ENCODE data around the gene PSAT1. TPM values are rescaled to one million over a fixed set of nuclear protein-coding genes. Genes with fewer than 3 reads are reported as not detected.
A peak's percentile ranks its signal among the peaks of the same experiment; 100 is the strongest.

PSAT1 gene
- total RNA-seq, 1 donor: 175 TPM

DNA sequence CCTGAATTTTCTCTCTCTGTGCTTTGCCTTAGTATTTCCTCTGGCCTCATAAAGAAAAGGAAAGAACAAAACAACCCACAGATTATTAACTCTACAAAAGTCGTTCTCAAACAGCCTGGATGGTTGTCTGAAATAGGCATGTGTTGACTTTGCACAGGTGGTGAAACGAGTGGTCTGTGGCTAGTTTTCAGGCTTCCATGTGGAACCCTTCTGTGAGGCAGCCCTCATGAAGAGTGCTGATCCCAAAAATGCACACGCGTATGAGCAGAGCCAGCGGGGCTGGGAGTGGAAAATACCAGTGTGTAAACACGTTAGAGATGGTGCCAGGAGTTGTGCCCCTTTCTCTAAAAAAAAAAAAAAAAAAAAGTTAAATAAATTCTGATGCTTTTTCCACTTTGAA, 4.9 kb upstream of the PSAT1 start:
- no peaks in the 10 kb centered on the region for H3K79me2 ChIP-seq (ENCODE audit: insufficient read depth, low read length)
- no peak overlapping the region for H2AFZ ChIP-seq (ENCODE audit: low read length)
- no peaks in the 10 kb centered on the region for H3K36me3 ChIP-seq (ENCODE audit: insufficient read depth, low read length)
- H4K20me1 ChIP-seq (ENCODE audit: insufficient read depth, low read length): no peaks in the 10 kb centered on the region
- H3K27ac ChIP-seq (ENCODE audit: low read depth, low read length): no peak overlapping the region
- H3K9me3 ChIP-seq (ENCODE audit: low read depth, low read length): no peaks in the 10 kb centered on the region
- H3K4me3 ChIP-seq (ENCODE audit: insufficient read depth, low read length): no peak overlapping the region
- H3K4me1 ChIP-seq (ENCODE audit: insufficient read depth, low read length): peaks cover 10% of the 10 kb centered on the region
- peak overlapping the region; percentile 32 for H3K4me2 ChIP-seq (ENCODE audit: insufficient read depth, low read length)
- no peak for DNase-seq (ENCODE audit: insufficient read length, low spot score, missing footprints)
- H3K27me3 ChIP-seq (ENCODE audit: insufficient read depth, low read length): no peaks in the 10 kb centered on the region
- TF ChIP-seq, protein P1, sequence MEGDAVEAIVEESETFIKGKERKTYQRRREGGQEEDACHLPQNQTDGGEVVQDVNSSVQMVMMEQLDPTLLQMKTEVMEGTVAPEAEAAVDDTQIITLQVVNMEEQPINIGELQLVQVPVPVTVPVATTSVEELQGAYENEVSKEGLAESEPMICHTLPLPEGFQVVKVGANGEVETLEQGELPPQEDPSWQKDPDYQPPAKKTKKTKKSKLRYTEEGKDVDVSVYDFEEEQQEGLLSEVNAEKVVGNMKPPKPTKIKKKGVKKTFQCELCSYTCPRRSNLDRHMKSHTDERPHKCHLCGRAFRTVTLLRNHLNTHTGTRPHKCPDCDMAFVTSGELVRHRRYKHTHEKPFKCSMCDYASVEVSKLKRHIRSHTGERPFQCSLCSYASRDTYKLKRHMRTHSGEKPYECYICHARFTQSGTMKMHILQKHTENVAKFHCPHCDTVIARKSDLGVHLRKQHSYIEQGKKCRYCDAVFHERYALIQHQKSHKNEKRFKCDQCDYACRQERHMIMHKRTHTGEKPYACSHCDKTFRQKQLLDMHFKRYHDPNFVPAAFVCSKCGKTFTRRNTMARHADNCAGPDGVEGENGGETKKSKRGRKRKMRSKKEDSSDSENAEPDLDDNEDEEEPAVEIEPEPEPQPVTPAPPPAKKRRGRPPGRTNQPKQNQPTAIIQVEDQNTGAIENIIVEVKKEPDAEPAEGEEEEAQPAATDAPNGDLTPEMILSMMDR (IDR thresholded peaks at IDR 0.05; ENCODE audit: extremely low read depth, low read depth, low read length): no peak

DNA sequence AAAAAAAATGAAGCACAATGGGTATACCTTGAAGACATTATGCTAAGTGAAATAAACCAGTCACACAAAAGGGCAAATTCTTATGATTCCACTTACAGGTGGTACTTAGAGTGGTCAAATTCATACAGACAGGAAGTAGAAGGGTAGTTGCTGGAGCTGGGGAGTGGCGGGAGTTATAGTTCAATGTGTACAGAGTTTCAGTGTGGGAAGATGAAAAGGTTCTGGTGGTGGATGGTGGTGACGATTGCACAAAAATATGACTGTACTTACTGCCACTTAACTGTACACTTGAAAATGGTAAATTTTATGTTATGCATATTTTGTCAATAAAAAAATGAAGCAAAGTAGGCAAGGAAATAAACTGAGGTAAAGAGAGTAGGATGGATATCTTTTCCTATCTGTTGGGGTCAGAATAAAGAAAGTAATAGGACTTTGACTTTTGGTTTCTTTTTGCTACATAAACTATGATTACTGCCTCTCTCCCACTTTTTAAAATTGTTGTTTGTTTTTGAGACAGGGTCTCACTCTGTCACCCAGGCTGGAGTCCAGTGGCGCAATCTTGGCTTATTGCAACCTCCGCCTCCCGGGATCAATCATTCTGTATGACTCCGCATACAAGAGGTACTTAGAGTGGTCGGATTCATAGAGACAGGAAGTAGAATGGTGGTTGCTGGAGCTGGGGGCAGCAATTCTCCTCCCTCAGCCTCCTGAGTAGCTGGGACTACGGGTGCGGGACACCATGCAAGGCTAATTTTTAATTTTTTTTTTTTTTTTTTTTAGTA, 4.0 kb upstream of the PSAT1 start:
- TF ChIP-seq, protein P1 (IDR thresholded peaks at IDR 0.05; ENCODE audit: extremely low read depth, low read depth, low read length): no peak
- H3K27me3 ChIP-seq (ENCODE audit: insufficient read depth, low read length): no peaks in the 10 kb centered on the region
- no peaks in the 10 kb centered on the region for H3K36me3 ChIP-seq (ENCODE audit: insufficient read depth, low read length)
- DNase-seq (ENCODE audit: insufficient read length, low spot score, missing footprints): no peak
- H3K4me3 ChIP-seq (ENCODE audit: insufficient read depth, low read length): no peak overlapping the region
- H3K4me1 ChIP-seq (ENCODE audit: insufficient read depth, low read length): peaks cover 10% of the 10 kb centered on the region
- H3K79me2 ChIP-seq (ENCODE audit: insufficient read depth, low read length): peaks cover 8% of the 10 kb centered on the region
- H3K27ac ChIP-seq (ENCODE audit: low read depth, low read length): no peak overlapping the region
- H3K4me2 ChIP-seq (ENCODE audit: insufficient read depth, low read length): peak overlapping the region; percentile 4
- no peaks in the 10 kb centered on the region for H3K9me3 ChIP-seq (ENCODE audit: low read depth, low read length)
- H4K20me1 ChIP-seq (ENCODE audit: insufficient read depth, low read length): no peaks in the 10 kb centered on the region
- H2AFZ ChIP-seq (ENCODE audit: low read length): no peak overlapping the region

DNA sequence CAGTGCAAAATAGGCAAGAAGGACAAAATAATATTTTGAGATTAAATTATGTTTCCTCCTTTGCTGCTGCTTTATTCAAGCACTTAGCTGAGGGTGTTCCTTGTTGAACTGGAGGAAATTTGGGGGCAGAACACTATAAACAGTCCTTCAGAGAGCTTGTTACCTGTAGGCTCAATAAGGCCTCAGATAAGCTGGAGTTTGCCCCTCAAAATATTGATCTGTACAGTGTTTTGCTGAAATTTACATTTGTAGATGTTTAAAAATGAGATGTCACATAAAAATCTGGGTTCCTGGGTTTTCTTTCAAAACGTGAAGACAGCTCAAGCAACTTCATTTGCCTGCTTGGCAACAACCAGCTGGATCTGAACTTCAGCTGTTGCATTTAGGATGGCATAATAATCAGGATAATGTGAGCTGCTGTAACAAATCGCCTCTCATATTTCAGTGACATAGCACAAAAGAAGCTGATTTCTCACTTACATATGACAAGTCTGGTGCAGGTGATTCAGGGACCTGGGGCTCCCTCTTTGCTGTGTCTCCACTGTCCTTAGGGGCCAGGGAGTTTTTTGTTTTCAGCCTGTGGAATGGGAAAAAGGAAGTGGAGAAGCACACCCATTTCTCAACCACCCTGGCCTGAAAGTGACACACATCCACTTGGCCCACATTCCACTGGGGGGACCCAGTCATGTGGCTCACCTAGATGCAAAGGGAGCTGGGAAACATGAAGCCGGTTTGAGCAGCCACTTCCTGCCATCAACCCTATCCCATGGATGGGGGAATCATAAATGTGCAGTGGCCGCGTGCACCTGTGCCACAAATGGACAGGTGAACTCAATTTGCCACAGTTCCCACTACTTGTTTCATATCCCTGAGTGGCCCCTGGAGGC, 2.4 kb upstream of the PSAT1 start:
- Histone ChIP-seq H3K4me1 (ENCODE audit: insufficient read depth, low read length) (peaks cover 10% of the 10 kb centered on the region), H3K9me3 (ENCODE audit: low read depth, low read length) (no peaks in the 10 kb centered on the region), H3K4me2 (ENCODE audit: insufficient read depth, low read length) (no peak overlapping the region), H3K4me3 (ENCODE audit: insufficient read depth, low read length) (no peak overlapping the region), H3K27ac (ENCODE audit: low read depth, low read length) (no peak overlapping the region), H3K27me3 (ENCODE audit: insufficient read depth, low read length) (no peaks in the 10 kb centered on the region), H2AFZ (ENCODE audit: low read length) (no peak overlapping the region), H4K20me1 (ENCODE audit: insufficient read depth, low read length) (no peaks in the 10 kb centered on the region), H3K36me3 (ENCODE audit: insufficient read depth, low read length) (no peaks in the 10 kb centered on the region), H3K79me2 (ENCODE audit: insufficient read depth, low read length) (peaks cover 15% of the 10 kb centered on the region)
- TF ChIP-seq, protein P1 (IDR thresholded peaks at IDR 0.05; ENCODE audit: extremely low read depth, low read depth, low read length): no peak
- DNase-seq (ENCODE audit: insufficient read length, low spot score, missing footprints): no peak

DNA sequence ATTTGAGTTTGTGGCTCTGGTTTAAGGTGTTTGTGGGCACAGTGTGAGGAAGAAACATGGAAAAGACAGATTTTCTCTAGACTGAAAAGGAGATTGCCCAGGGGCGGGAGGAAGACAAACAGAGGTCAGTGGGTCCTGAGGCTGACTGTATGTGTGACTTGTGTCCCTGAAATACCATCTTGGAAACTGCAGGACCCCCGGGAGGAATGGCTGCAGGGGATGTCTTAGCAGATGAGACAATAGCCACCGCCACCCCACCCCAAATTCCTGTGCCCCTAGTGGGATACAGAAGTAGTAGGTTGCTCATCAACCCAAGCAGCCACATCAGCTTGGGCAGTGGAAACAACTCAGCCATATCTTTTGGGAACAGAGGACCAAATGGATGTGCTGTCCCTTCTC, 1.7 kb upstream of the PSAT1 start:
- H2AFZ ChIP-seq (ENCODE audit: low read length): no peak overlapping the region
- H3K9me3 ChIP-seq (ENCODE audit: low read depth, low read length): no peaks in the 10 kb centered on the region
- TF ChIP-seq, protein P1 (IDR thresholded peaks at IDR 0.05; ENCODE audit: extremely low read depth, low read depth, low read length): no peak
- no peak overlapping the region for H3K27ac ChIP-seq (ENCODE audit: low read depth, low read length)
- no peak for DNase-seq (ENCODE audit: insufficient read length, low spot score, missing footprints)
- H3K4me2 ChIP-seq (ENCODE audit: insufficient read depth, low read length): no peak overlapping the region
- H3K79me2 ChIP-seq (ENCODE audit: insufficient read depth, low read length): peaks cover 15% of the 10 kb centered on the region
- H4K20me1 ChIP-seq (ENCODE audit: insufficient read depth, low read length): no peaks in the 10 kb centered on the region
- H3K4me3 ChIP-seq (ENCODE audit: insufficient read depth, low read length): no peak overlapping the region
- H3K36me3 ChIP-seq (ENCODE audit: insufficient read depth, low read length): no peaks in the 10 kb centered on the region
- H3K27me3 ChIP-seq (ENCODE audit: insufficient read depth, low read length): no peaks in the 10 kb centered on the region
- peaks cover 10% of the 10 kb centered on the region for H3K4me1 ChIP-seq (ENCODE audit: insufficient read depth, low read length)

Data from osteoblast (primary cell).